ENCODE results near the gene PCGF5.
"Not testable (repeated sequence)": the region's sequence is repeated elsewhere in the genome, so short reads cannot be mapped to it uniquely, and the experiment has no call there.

The PCGF5 gene

DNA sequence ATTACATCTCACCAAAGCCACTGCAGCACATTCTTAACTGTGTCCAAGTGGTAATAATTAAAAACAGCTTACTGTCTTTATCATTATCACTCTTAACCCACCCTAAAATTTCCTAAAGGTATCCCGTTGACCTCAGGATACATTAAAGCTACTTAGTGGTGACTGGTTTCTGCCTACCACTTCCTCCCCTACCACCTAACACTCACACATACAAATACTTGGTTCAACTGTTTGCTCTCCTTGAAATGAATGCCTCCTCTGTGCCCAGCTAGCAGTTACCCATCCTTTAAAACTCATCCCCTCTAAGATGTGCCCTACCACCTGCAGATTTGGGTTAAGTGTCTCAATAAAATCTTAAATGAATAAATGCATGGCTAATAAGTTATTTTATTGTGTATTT, 7.1 kb downstream of the PCGF5 start:
- Mint-ChIP-seq H3K27ac (no peak overlapping the region), H3K4me1 (peaks cover 39% of the 10 kb centered on the region), H3K4me3 (peak overlapping the region; percentile 0), H3K9me3 (no peaks in the 10 kb centered on the region), H3K36me3 (ENCODE audit: low read depth) (peaks cover 36% of the 10 kb centered on the region), H3K27me3 (no peaks in the 10 kb centered on the region)
- ATAC-seq (no peak), DNase-seq (no peak)

GRCh38 chr10:91229683-91230082, 9.2 kb downstream of the PCGF5 start:
- no peak overlapping the region for H3K4me3 Mint-ChIP-seq
- H3K27me3 Mint-ChIP-seq: no peaks in the 10 kb centered on the region
- peaks cover 23% of the 10 kb centered on the region for H3K36me3 Mint-ChIP-seq (ENCODE audit: low read depth)
- DNase-seq (no peak), ATAC-seq (no peak)
- H3K27ac Mint-ChIP-seq: no peak overlapping the region
- peaks cover under 1% of the 10 kb centered on the region for H3K9me3 Mint-ChIP-seq
- peaks cover 25% of the 10 kb centered on the region for H3K4me1 Mint-ChIP-seq

DNA sequence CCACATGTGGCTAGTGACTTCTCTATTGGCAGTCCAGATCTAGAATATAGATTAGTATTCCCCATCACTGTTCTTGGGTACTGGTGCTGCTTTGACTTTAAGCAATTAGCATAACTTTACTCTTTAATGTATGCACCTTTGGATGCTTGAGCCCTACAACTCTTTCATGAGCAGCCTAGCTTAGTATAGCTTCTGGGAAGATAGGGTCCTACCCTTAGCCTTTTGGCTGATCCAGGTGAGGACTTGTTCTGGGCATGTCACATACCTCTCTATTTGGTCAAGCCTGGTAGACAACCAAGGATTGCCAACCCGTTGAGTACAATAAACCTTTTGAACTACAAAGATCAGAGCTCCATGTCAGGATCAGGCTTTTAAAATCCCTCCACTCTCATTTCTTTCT, 17.7 kb downstream of the PCGF5 start:
- Mint-ChIP-seq H3K4me1 (peaks cover 22% of the 10 kb centered on the region), H3K9me3 (peaks cover 7% of the 10 kb centered on the region), H3K27me3 (no peaks in the 10 kb centered on the region), H3K36me3 (ENCODE audit: low read depth) (peaks cover 20% of the 10 kb centered on the region), H3K27ac (no peak overlapping the region), H3K4me3 (no peak overlapping the region)
- DNase-seq (no peak), ATAC-seq (no peak)

- Mint-ChIP-seq H3K27me3 (no peaks in the 10 kb centered on the region), H3K4me3 (no peak overlapping the region), H3K9me3 (peaks cover 5% of the 10 kb centered on the region), H3K27ac (no peak overlapping the region), H3K36me3 (ENCODE audit: low read depth) (peaks cover 18% of the 10 kb centered on the region), H3K4me1 (peaks cover 24% of the 10 kb centered on the region)
- DNase-seq (no peak), ATAC-seq (no peak)
Observed at GRCh38 chr10:91239789-91240188, 19.3 kb downstream of the PCGF5 start.

DNA sequence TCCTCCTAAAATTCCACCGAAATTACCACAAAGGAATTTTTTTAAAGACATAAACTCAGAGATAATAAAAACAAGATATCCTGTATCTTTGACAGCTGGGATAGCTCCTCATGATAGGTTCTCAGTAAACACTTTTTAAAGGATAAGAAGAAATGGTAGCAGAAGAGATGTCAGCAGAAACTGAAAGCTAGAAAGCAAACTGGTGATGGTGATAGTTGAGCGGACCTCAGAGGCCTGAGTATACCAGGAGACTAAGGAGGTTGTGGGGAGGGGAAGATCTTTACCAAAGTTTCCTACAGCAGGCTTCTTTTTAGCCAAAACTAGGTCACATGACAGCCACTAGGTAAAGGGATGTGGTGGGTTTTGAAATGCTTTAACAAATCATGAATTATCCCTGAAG, 22.5 kb downstream of the PCGF5 start:
- peaks cover 17% of the 10 kb centered on the region for H3K4me1 Mint-ChIP-seq
- ATAC-seq (no peak), DNase-seq (no peak)
- H3K36me3 Mint-ChIP-seq (ENCODE audit: low read depth): peaks cover 7% of the 10 kb centered on the region
- no peaks in the 10 kb centered on the region for H3K9me3 Mint-ChIP-seq
- H3K27me3 Mint-ChIP-seq: no peaks in the 10 kb centered on the region
- H3K27ac Mint-ChIP-seq: peak overlapping the region; percentile 7
- H3K4me3 Mint-ChIP-seq: no peak overlapping the region

DNA sequence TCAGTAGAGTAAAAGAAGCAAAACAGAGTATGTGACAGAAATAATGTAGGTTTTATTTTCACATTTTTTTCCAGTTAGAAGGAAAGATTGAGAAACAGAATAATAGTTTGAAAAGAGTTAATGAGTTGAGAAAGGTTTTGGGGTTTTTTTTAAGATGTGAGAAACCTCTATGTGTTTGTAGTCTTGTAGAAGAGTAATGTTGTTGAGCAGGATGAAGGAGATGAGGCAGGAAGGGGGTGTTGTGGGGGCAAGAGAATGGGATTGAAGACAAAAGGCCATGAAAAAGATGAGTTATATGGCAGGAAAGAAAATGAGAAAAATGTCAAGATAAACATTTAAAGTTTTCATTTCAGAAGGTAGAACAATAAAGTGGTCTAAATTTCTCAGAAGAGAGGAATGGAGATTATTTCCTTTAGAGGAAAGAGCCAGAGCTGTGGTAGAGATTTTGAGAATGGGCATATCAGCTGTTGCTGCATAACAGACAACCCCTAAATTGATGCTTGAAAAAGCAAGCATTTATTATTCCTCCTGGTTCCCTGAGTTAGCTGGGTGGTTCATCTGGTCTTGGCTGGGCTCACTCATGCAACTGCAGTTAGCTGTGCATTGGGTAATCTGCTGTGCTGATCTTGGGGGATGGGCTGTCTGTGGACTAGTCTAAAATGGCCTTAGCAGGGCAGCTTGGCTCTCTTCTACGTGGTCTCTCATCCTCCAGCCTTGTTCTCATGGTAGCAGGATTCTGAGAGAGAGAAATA, 27.1 kb downstream of the PCGF5 start:
- ATAC-seq (no peak), DNase-seq (no peak)
- Mint-ChIP-seq H3K36me3 (ENCODE audit: low read depth) (peaks cover 11% of the 10 kb centered on the region), H3K27ac (no peak overlapping the region), H3K27me3 (no peaks in the 10 kb centered on the region), H3K4me3 (no peak overlapping the region), H3K9me3 (no peaks in the 10 kb centered on the region), H3K4me1 (peaks cover 8% of the 10 kb centered on the region)

DNA sequence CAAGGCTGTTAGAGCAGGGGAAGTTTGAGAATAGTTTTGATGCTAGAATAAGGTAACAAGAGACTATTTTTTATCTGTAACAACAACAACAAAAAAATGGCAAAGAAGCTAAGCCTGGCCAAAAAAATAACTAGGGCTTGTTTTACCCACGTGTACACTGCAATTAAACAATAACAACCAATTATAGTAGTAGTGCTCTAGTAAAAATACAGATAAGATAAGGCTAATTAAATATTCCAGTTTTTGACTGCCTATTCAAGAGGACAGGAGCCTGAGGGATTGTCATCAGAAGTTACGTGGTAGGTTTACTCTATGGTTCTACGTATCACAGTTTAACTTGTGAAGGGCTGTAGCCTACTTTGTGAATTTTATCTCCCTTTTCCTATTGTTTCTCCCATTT, 29.2 kb downstream of the PCGF5 start:
- H3K9me3 Mint-ChIP-seq: no peaks in the 10 kb centered on the region
- H3K27ac Mint-ChIP-seq: no peak overlapping the region
- H3K27me3 Mint-ChIP-seq: no peaks in the 10 kb centered on the region
- H3K36me3 Mint-ChIP-seq (ENCODE audit: low read depth): peaks cover 28% of the 10 kb centered on the region
- H3K4me1 Mint-ChIP-seq: no peaks in the 10 kb centered on the region
- no peak overlapping the region for H3K4me3 Mint-ChIP-seq
- ATAC-seq: no peak
- DNase-seq: no peak

DNA sequence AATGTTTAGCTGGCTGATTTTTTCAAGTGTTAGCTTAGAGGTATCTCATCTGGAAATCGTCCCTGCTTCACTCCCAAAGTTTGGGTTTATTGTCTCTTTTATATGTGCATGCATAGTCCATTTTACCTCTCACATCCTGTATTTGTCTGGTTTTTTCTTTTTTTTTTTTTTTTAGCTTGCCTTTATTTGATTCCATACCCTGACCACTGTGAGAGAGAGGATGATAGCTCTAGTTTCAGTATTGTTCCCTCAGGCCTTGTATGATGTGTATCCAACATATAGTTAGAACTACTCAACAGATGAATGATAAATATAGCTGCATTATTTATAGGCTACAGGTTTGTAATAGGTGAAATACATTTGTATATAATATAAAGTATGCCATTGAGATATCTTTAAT, 29.9 kb downstream of the PCGF5 start:
- no peak overlapping the region for H3K4me3 Mint-ChIP-seq
- H3K27me3 Mint-ChIP-seq: no peaks in the 10 kb centered on the region
- H3K4me1 Mint-ChIP-seq: no peaks in the 10 kb centered on the region
- H3K36me3 Mint-ChIP-seq (ENCODE audit: low read depth): peaks cover 32% of the 10 kb centered on the region
- ATAC-seq (no peak), DNase-seq (no peak)
- no peaks in the 10 kb centered on the region for H3K9me3 Mint-ChIP-seq
- H3K27ac Mint-ChIP-seq: peak overlapping the region; percentile 4

GRCh38 chr10:91251430-91252056, 31.1 kb downstream of the PCGF5 start:
- peak; percentile 38 for DNase-seq
- ATAC-seq: no peak
- Mint-ChIP-seq H3K36me3 (ENCODE audit: low read depth) (peaks cover 40% of the 10 kb centered on the region), H3K4me1 (no peaks in the 10 kb centered on the region), H3K9me3 (no peaks in the 10 kb centered on the region), H3K27me3 (no peaks in the 10 kb centered on the region), H3K4me3 (no peak overlapping the region), H3K27ac (no peak overlapping the region)

- no peaks in the 10 kb centered on the region for H3K4me1 Mint-ChIP-seq
- no peak for ATAC-seq
- no peak overlapping the region for H3K27ac Mint-ChIP-seq
- DNase-seq: no peak
- H3K9me3 Mint-ChIP-seq: no peaks in the 10 kb centered on the region
- no peaks in the 10 kb centered on the region for H3K27me3 Mint-ChIP-seq
- H3K4me3 Mint-ChIP-seq: no peak overlapping the region
- H3K36me3 Mint-ChIP-seq (ENCODE audit: low read depth): peaks cover 51% of the 10 kb centered on the region
Observed at GRCh38 chr10:91253300-91253699, 32.8 kb downstream of the PCGF5 start.

DNA sequence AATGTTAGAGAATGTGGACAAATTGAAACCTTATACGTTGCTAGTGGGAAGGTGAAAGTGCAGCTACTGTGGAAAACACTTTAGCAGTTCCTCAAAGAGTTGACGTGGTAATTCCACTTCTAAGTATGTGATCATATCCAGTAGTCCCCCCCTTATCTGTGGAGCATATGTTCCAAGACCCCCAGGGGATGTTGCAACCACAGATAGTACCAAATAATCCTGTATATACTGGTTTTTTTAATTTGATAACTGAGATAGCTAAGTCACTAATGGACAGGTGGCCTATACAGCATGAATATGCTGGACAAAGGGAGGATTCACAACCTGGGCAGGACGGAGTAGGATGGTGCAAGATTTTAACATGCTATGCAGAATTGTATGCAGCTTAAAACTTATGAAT, 36.8 kb downstream of the PCGF5 start:
- no peak overlapping the region for H3K27ac Mint-ChIP-seq
- no peaks in the 10 kb centered on the region for H3K4me1 Mint-ChIP-seq
- H3K9me3 Mint-ChIP-seq: no peaks in the 10 kb centered on the region
- no peak overlapping the region for H3K4me3 Mint-ChIP-seq
- ATAC-seq (no peak), DNase-seq (no peak)
- no peaks in the 10 kb centered on the region for H3K27me3 Mint-ChIP-seq
- H3K36me3 Mint-ChIP-seq (ENCODE audit: low read depth): peaks cover 54% of the 10 kb centered on the region

GRCh38 chr10:91260417-91260816, 40.0 kb downstream of the PCGF5 start:
- not testable (repeated sequence) for H3K27ac Mint-ChIP-seq, H3K27me3 Mint-ChIP-seq, ATAC-seq, DNase-seq, H3K9me3 Mint-ChIP-seq, H3K4me1 Mint-ChIP-seq, H3K4me3 Mint-ChIP-seq
- H3K36me3 Mint-ChIP-seq (ENCODE audit: low read depth): peaks cover 35% of the 10 kb centered on the region

DNA sequence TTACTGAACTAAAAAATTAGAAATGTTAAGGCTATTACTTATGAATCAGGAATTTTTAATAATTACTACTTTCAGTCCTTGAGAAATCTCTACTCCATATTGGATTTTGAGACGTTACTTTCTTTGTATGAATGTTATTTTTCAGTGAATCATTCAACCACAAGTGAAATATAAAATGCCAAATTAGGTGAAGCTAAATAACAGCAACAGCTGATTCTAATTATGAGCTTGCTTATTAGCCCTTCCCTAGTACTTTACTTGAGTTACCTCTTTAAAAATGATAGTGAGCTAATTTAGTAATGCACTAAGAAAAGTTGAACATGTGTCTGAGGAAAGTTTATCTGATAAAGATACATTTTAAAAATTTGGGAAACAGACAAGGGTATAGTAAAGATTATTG, 51.4 kb downstream of the PCGF5 start:
- no peak overlapping the region for H3K4me3 Mint-ChIP-seq
- no peaks in the 10 kb centered on the region for H3K9me3 Mint-ChIP-seq
- no peak overlapping the region for H3K27ac Mint-ChIP-seq
- no peaks in the 10 kb centered on the region for H3K27me3 Mint-ChIP-seq
- H3K4me1 Mint-ChIP-seq: no peaks in the 10 kb centered on the region
- DNase-seq (no peak), ATAC-seq (no peak)
- peaks cover 21% of the 10 kb centered on the region for H3K36me3 Mint-ChIP-seq (ENCODE audit: low read depth)

DNA sequence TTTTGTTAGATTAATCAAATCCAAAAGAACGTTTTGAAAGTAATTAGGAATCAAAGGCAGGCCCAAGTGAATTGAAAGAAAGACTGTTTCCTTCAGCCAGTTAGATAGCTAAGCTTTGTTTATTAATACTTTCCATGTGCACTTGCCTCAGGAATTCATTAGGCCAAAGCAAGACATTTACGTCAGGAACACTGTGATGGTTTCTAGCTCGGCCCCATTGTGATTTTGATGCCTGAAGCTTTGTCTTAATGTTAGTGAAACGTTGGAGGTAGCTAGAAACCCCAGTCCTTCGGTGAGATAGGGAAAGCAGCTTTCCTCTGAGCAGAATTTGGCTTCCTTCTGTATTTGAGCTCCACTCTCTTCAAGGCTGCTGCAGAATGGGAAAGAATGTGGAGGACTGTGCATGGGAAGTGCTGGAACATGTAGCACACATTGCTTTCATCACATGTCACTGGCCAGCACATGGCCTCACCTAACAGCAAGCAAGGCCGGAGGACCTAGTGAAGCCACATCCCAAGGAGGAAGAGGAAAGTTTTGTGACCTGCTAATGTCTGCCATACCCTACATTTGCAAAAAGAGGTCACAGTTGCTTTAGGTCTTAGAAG, 64.1 kb downstream of the PCGF5 start:
- H3K27me3 Mint-ChIP-seq: no peaks in the 10 kb centered on the region
- H3K4me1 Mint-ChIP-seq: no peaks in the 10 kb centered on the region
- H3K4me3 Mint-ChIP-seq: no peak overlapping the region
- H3K36me3 Mint-ChIP-seq (ENCODE audit: low read depth): peaks cover 2% of the 10 kb centered on the region
- H3K9me3 Mint-ChIP-seq: no peaks in the 10 kb centered on the region
- no peak overlapping the region for H3K27ac Mint-ChIP-seq
- ATAC-seq (no peak), DNase-seq (no peak)

DNA sequence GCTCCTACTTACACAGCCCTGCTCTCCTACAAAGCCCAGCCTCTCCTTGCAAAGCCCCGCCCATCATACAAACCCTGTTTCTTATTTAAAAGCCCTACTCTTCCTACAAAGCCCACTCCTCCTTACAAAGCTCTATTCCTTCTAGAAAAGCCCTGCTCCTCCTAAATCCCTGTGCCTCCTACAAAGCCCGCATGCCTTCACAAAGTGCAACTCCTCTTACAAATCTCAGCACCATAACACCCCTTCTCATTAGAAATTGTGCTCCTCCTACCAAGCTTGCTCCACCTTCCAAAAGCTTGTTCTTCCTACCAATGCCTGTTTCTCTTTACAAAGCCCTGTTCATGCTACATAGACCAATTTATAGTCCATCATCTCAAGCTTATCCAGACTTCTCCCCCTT, 66.1 kb downstream of the PCGF5 start:
- H3K27ac Mint-ChIP-seq: no peak overlapping the region

More for the DNA sequence above, 66.1 kb downstream of the PCGF5 start:
- Mint-ChIP-seq H3K4me3 (no peak overlapping the region), H3K27me3 (no peaks in the 10 kb centered on the region), H3K36me3 (ENCODE audit: low read depth) (no peaks in the 10 kb centered on the region), H3K9me3 (no peaks in the 10 kb centered on the region), H3K4me1 (no peaks in the 10 kb centered on the region)
- ATAC-seq: no peak
- DNase-seq: no peak
